GM19023 (cell line): Measurements from ENCODE around the gene ARHGAP6.

ENCODE experiments used
- ATAC-seq: cut with Tn5 transposase; IDR thresholded peaks from one replicate; pipeline ENCODE4 v1.9.1; 2021; ENCODE audit warnings: mild to moderate bottlenecking, moderate library complexity; ENCODE audit not compliant: unreplicated experiment

Gene ARHGAP6

GRCh38 chrX:11406109-11406765, 259.5 kb downstream of the ARHGAP6 start:
- ATAC-seq: no peak

- ATAC-seq: no peak
Observed at GRCh38 chrX:11403631-11404030, 262.1 kb downstream of the ARHGAP6 start.

- ATAC-seq: no peak
Observed at GRCh38 chrX:11401966-11402365, 263.8 kb downstream of the ARHGAP6 start.

GRCh38 chrX:11399489-11400094, 266.1 kb downstream of the ARHGAP6 start:
- ATAC-seq: no peak

- no peak for ATAC-seq
Observed at GRCh38 chrX:11398785-11399184, 266.9 kb downstream of the ARHGAP6 start.

- no peak for ATAC-seq
Observed at GRCh38 chrX:11398139-11398538, 267.6 kb downstream of the ARHGAP6 start.

- ATAC-seq: peak; percentile 88
Observed at GRCh38 chrX:11397680-11398079, 268.0 kb downstream of the ARHGAP6 start.

GRCh38 chrX:11395859-11396258, 269.9 kb downstream of the ARHGAP6 start:
- no peak for ATAC-seq

GRCh38 chrX:11393949-11394654, 271.6 kb downstream of the ARHGAP6 start:
- ATAC-seq: no peak

- ATAC-seq: no peak
Observed at GRCh38 chrX:11386812-11387211, 278.9 kb downstream of the ARHGAP6 start.

- ATAC-seq: no peak
Observed at GRCh38 chrX:11386001-11386523, 279.7 kb downstream of the ARHGAP6 start.

GRCh38 chrX:11382930-11383329, 282.8 kb downstream of the ARHGAP6 start:
- no peak for ATAC-seq

- peak; percentile 87 for ATAC-seq
Observed at GRCh38 chrX:11381464-11381863, 284.3 kb downstream of the ARHGAP6 start.

GRCh38 chrX:11380187-11380844, 285.4 kb downstream of the ARHGAP6 start:
- ATAC-seq: no peak

GRCh38 chrX:11376163-11376562, 289.6 kb downstream of the ARHGAP6 start:
- ATAC-seq: no peak

GRCh38 chrX:11375614-11376119, 290.1 kb downstream of the ARHGAP6 start:
- ATAC-seq: no peak

GRCh38 chrX:11374570-11374969, 291.1 kb downstream of the ARHGAP6 start:
- no peak for ATAC-seq

- no peak for ATAC-seq
Observed at GRCh38 chrX:11371106-11371505, 294.6 kb downstream of the ARHGAP6 start.

GRCh38 chrX:11367609-11368430, 297.9 kb downstream of the ARHGAP6 start:
- no peak for ATAC-seq

GRCh38 chrX:11366998-11367595, 298.6 kb downstream of the ARHGAP6 start:
- ATAC-seq: no peak
